SU-DHL-6 (cell line): ENCODE results near the gene MGAT5.
A peak's percentile ranks its signal among the peaks of the same experiment; 100 is the strongest.

Experiments
- CTCF ChIP-seq: fragments of 200-600 bp; sonication (generic); IDR thresholded peaks from one replicate; pipeline ENCODE4 v1.5.1; 2017; ENCODE audit warnings: antibody characterized with exemption, mild to moderate bottlenecking, low read length, moderate library complexity; ENCODE audit not compliant: insufficient read depth, poor library complexity, severe bottlenecking
- EZH2phosphoT487 ChIP-seq: fragments of 200-600 bp; sonication (generic), shearing (Covaris generic); conservative IDR thresholded peaks from 2 replicates; pipeline ENCODE4 v1.6.1; 2018; ENCODE audit warnings: mild to moderate bottlenecking, antibody characterized with exemption, low read length, moderate library complexity, mixed read lengths

GRCh38 chr2:134228493-134228903 is 25.4 kb upstream of the MGAT5 start:
- TF ChIP-seq CTCF (peak; percentile 86), EZH2phosphoT487 (no peak)
